Natural killer cell (primary cell): ENCODE data around the gene STX1A. TPM values are rescaled to one million over a fixed set of nuclear protein-coding genes. Genes with fewer than 3 reads are reported as not detected.
A peak's percentile ranks its signal among the peaks of the same experiment; 100 is the strongest.
"Not testable (repeated sequence)": the region's sequence is repeated elsewhere in the genome, so short reads cannot be mapped to it uniquely, and the experiment has no call there.

Experiments used
- ATAC-seq, 3 donors: fragments of 150-1000 bp in 2 of 3; fragments of 200-7000 bp in 1 of 3; cut with Tn5 transposase; 1 replicate in 1 of 3; 2 replicates in 2 of 3; pipeline ENCODE4 v1.10.0; 2021; ENCODE audit warnings: mild to moderate bottlenecking in 2 of 3, moderate library complexity in 2 of 3
- DNase-seq, 2 donors: peaks; one replicate each; pipeline versions ENCODE4 v3.0.0 to v3.0.0-alpha.2; 2013 to 2021; ENCODE audit warnings: mixed read lengths in 1 of 2
- H3K27ac ChIP-seq: one replicate; pipeline ENCODE4 v1.5.1; 2013; ENCODE audit warnings: mild to moderate bottlenecking, low read length
- H3K27me3 ChIP-seq: one replicate; pipeline ENCODE4 v1.6.1; 2013; ENCODE audit warnings: low read length; ENCODE audit not compliant: control insufficient read depth, insufficient read depth
- H3K36me3 ChIP-seq: one replicate; pipeline ENCODE4 v1.6.1; 2013; ENCODE audit warnings: low read length; ENCODE audit not compliant: control insufficient read depth, insufficient read depth
- H3K4me1 ChIP-seq: one replicate; pipeline ENCODE4 v1.6.1; 2013; ENCODE audit warnings: low read length; ENCODE audit not compliant: control insufficient read depth, insufficient read depth
- H3K4me3 ChIP-seq: one replicate; pipeline ENCODE4 v1.5.1; 2013; ENCODE audit warnings: low read length
- H3K9me3 ChIP-seq: one replicate; pipeline ENCODE4 v1.6.1; 2013; ENCODE audit warnings: low read length; ENCODE audit not compliant: control insufficient read depth, insufficient read depth
- H3K27ac Mint-ChIP-seq, 2 donors: one replicate each; pipeline ENCODE4 v1.8.0; 2022; ENCODE audit warnings: mild to moderate bottlenecking in 2 of 2, mixed read lengths in 2 of 2, moderate library complexity in 1 of 2
- H3K27me3 Mint-ChIP-seq, 2 donors: one replicate each; pipeline ENCODE4 v1.8.0; 2022; ENCODE audit warnings: low read depth in 2 of 2, mixed read lengths in 2 of 2
- H3K36me3 Mint-ChIP-seq: one replicate; pipeline ENCODE4 v1.8.0; 2022; ENCODE audit warnings: mixed read lengths
- H3K4me1 Mint-ChIP-seq, 2 donors: one replicate each; pipeline ENCODE4 v1.8.0; 2022; ENCODE audit warnings: mixed read lengths in 2 of 2
- H3K4me3 Mint-ChIP-seq: one replicate; pipeline ENCODE4 v1.8.0; 2022; ENCODE audit warnings: mild to moderate bottlenecking, moderate library complexity, mixed read lengths
- H3K9me3 Mint-ChIP-seq, 2 donors: one replicate each; pipeline ENCODE4 v1.8.0; 2022; ENCODE audit warnings: mixed read lengths in 2 of 2
- CTCF ChIP-seq: fragments of 200-600 bp; IDR thresholded peaks from one replicate; pipeline ENCODE4 v1.8.0; 2022; ENCODE audit warnings: antibody characterized with exemption
- WGBS: methylation state at CpG from one replicate; pipeline ENCODE4 v1.1.7; 2013; ENCODE audit warnings: missing lambda C conversion rate; ENCODE audit not compliant: insufficient coverage; 5-methylcytosine and 5-hydroxymethylcytosine counted together
- intact Hi-C: fragments of 100-400 bp; cut with micrococcal nuclease; formaldehyde crosslinking; loops from one replicate; pipeline ENCODE4 v1.14.2; 2022
- total RNA-seq, 4 donors: library from RNA; stranded (reverse); fragments of 120-200 nt in 1 of 4; gene quantifications; one replicate each; pipeline versions ENCODE4 v1.2.3 to v1.2.4, GENCODE V29; 2013 to 2022

Gene STX1A
- total RNA-seq, 3 donors from 2014 or later (not counting 1 experiment from before 2014, with no cell fraction given): 13.2 to 20.4 (median 14.7) TPM

GRCh38 chr7:73668103-73668885, 51.2 kb downstream of the STX1A start:
- Mint-ChIP-seq H3K4me3 (peak overlapping the region; percentile 63), H3K9me3 (peaks cover 0 to under 1% of the 10 kb centered on the region in 2 donors), H3K4me1 (peaks cover 0 to 10% of the 10 kb centered on the region in 2 donors), H3K27ac (peak overlapping the region in 1 of 2 donors; percentile 13), H3K36me3 (no peaks in the 10 kb centered on the region), H3K27me3 (peaks cover 21 to 31% of the 10 kb centered on the region in 2 donors)
- Histone ChIP-seq H3K27me3 (peaks cover 22% of the 10 kb centered on the region), H3K4me1 (peaks cover 10% of the 10 kb centered on the region), H3K9me3 (no peaks in the 10 kb centered on the region), H3K27ac (no peak overlapping the region), H3K4me3 (no peak overlapping the region), H3K36me3 (no peaks in the 10 kb centered on the region)
- DNase-seq (peak in 1 of 2 donors; percentile 26), ATAC-seq (no peak)
- TF ChIP-seq CTCF: no peak
- intact Hi-C loops: loop anchor here (5.0 kb wide), 2 partner anchors 61 to 69 kb away; partner anchors contain the start of gene ABHD11
- 4% methylated on average over 52 of the region's 52 CpGs for WGBS

DNA sequence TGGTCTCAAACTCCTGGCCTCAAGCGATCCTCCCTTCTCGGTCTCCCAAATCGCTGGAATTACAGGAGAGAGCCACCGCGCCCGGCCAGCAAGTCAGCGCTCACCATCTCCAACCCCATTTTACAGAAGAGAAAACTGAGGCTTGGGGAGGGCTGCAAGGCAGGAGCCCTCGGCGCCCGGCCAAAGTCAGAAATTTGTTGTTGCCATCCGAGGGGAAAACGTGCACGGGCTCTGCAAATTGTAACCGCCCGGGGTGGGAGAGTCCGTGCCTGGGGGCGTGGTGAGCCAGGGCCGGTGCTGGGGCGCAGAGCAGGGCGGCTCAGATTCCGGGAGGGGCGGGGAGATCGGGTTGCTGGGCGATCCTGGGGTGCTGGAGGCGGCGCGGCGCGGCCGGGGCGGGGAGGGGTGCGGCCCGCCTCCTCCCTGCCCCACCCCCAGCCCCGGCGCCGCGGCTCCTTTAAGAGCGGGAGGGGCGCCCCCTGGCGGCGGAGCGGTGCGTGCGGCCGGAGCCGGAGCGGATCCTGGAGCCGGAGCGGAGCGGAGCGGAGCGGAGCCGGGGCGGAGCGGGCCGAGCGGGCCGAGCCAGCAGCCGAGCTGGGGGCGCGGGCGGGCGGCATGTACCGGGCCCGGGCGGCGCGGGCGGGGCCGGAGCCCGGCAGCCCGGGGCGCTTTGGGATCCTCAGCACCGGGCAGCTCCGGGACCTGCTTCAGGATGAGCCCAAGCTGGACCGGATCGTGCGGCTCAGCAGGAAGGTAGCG, 51.9 kb downstream of the STX1A start, which contains the start of gene VPS37D:
TSS of gene VPS37D (plus strand) at position 488 of the 759 bp plus-strand sequence. CDS start at position 616, 128 bp downstream.
- 3% methylated on average over 76 of the region's 79 CpGs for WGBS
- H3K27me3 Mint-ChIP-seq: peaks cover 28 to 35% of the 10 kb centered on the region in 2 donors
- H3K4me3 Mint-ChIP-seq: peak within 1 kb of the TSS; percentile 84
- peak within 1 kb of the TSS in 1 of 2 donors; percentile 53 for H3K27ac Mint-ChIP-seq
- Histone ChIP-seq H3K4me1 (peaks cover 10% of the 10 kb centered on the region), H3K9me3 (peaks cover 4% of the 10 kb centered on the region), H3K4me3 (peak within 1 kb of the TSS; percentile 35), H3K27me3 (peaks cover 22% of the 10 kb centered on the region), H3K27ac (no peak within 1 kb of the TSS), H3K36me3 (no peaks in the 10 kb centered on the region)
- H3K36me3 Mint-ChIP-seq: no peaks in the 10 kb centered on the region
- H3K9me3 Mint-ChIP-seq: peaks cover 0 to 4% of the 10 kb centered on the region in 2 donors
- peaks cover 0 to 10% of the 10 kb centered on the region in 2 donors for H3K4me1 Mint-ChIP-seq
- ATAC-seq (peak; percentile 93 to 99 (median 96)), DNase-seq (peak; percentile 93 to 96)
- intact Hi-C loops: loop anchor here (5.0 kb wide), 2 partner anchors 60 to 70 kb away; partner anchors contain the start of gene ABHD11
- TF ChIP-seq CTCF: peak; percentile 66

DNA sequence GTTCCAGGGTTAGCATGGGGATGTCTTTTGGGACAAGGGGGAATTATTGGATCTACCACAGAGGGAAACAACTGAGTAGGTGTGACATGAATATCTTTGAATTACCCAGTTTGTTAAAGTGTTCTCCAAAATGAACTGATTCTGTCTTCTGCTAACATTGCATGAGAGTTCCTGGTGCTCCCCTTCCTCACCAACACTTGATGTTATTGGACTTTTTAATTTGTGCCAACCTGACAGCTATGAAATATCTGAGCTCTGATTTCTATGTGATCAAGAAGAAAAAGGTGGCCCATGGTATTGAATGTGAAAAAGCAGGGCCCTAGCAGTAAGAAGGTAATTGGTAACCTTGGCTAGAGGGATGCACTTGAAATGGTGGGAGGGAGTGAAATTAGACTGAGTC, 56.4 kb downstream of the STX1A start:
- TF ChIP-seq CTCF: no peak
- Histone ChIP-seq H3K4me1 (peaks cover 4% of the 10 kb centered on the region), H3K9me3 (peaks cover 4% of the 10 kb centered on the region), H3K4me3 (no peak overlapping the region), H3K27me3 (peaks cover 8% of the 10 kb centered on the region), H3K27ac (no peak overlapping the region), H3K36me3 (no peaks in the 10 kb centered on the region)
- H3K4me1 Mint-ChIP-seq: peaks cover 0 to 4% of the 10 kb centered on the region in 2 donors
- peaks cover 0 to 4% of the 10 kb centered on the region in 2 donors for H3K9me3 Mint-ChIP-seq
- H3K27ac Mint-ChIP-seq: no peak overlapping the region
- H3K4me3 Mint-ChIP-seq: no peak overlapping the region
- no peak for ATAC-seq
- H3K27me3 Mint-ChIP-seq: peaks cover 26 to 35% of the 10 kb centered on the region in 2 donors
- intact Hi-C loops: no loop called here
- no peak for DNase-seq
- H3K36me3 Mint-ChIP-seq: no peaks in the 10 kb centered on the region

GRCh38 chr7:73660594-73660993, 58.9 kb downstream of the STX1A start:
- H3K27me3 ChIP-seq, H3K4me3 Mint-ChIP-seq, H3K36me3 Mint-ChIP-seq, intact Hi-C loops, DNase-seq, H3K4me1 ChIP-seq, H3K4me3 ChIP-seq, H3K27ac Mint-ChIP-seq, H3K9me3 Mint-ChIP-seq, ATAC-seq, H3K9me3 ChIP-seq, H3K27ac ChIP-seq, H3K36me3 ChIP-seq, H3K4me1 Mint-ChIP-seq: not testable (repeated sequence)
- peaks cover 23 to 35% of the 10 kb centered on the region in 2 donors for H3K27me3 Mint-ChIP-seq
- 78% methylated on average over 4 of the region's 4 CpGs for WGBS
